ENCODE measurements around the gene TRIM65.

Gene TRIM65, protein sequence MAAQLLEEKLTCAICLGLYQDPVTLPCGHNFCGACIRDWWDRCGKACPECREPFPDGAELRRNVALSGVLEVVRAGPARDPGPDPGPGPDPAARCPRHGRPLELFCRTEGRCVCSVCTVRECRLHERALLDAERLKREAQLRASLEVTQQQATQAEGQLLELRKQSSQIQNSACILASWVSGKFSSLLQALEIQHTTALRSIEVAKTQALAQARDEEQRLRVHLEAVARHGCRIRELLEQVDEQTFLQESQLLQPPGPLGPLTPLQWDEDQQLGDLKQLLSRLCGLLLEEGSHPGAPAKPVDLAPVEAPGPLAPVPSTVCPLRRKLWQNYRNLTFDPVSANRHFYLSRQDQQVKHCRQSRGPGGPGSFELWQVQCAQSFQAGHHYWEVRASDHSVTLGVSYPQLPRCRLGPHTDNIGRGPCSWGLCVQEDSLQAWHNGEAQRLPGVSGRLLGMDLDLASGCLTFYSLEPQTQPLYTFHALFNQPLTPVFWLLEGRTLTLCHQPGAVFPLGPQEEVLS

DNA sequence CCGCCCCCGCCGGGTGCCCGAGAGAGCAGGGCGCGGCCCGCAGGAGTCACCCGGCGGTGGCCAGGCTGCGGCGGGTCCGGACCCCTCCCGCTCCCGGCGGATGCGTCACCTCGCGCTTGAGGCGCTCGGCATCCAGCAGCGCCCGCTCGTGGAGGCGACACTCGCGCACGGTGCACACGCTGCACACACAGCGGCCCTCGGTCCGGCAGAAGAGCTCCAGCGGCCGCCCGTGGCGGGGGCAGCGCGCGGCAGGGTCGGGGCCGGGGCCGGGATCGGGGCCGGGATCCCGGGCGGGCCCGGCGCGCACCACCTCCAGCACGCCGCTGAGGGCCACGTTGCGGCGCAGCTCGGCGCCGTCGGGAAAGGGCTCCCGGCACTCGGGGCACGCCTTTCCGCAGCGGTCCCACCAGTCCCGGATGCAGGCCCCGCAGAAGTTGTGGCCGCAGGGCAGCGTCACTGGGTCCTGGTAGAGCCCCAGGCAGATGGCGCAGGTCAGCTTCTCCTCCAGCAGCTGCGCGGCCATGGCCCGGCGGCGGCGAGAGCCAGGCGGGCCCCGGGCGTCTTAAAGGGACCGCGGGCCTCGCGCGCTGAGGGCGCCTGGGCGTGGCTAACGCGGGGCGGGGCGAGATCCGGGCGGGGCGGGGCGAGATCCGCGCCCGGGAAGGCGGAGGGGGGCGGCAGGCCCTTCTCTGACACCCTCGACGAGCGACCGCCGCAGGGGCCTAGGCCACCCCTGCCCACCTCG lies at the start of gene TRIM65:
Gene TRIM65, minus strand, starts transcription at position 537 of the 745 bp plus-strand sequence. Its CDS starts 14 bp downstream, at position 523.
- in situ Hi-C loops (cut with MboI; ENCODE audit: low sequenced_read_pairs): no loop called here

DNA sequence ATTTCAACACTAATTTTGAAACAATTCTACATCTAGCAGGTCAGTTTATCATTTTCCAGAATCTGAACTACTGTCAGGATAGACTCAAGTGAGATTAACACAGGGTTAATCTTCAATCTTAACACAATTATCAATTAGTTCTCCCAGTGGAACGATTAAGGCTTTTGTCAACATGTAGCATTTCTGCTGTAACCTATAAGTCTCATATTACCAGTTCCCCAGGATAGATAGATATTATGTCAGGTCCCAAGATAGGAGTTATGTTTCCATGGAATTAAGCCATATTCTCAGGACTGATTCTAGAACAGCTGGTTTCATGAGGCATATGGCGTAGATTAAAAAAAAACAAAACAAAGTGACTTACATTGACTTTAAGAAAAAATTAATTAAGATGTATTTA lies 48.5 kb upstream of the TRIM65 start:
- in situ Hi-C loops (cut with MboI; ENCODE audit: low sequenced_read_pairs): no loop called here

DNA sequence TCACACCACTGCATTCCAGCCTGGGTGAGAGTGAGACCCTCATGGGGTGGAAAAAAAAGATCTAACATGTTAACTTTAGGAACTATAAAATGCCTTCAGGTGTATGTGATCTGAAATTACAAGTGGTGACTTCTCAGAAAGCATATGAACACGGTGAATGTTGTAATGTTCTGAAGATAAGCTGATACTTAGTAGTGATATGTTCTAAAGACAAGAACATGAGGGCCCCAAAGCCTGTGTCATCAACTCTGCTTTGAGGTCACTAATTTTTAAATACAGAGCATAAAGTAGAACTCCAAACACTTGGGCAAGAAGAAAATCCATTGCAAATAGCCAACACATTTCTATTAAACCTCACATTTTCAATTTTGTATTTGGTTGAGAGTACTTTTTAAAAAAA lies 46.7 kb upstream of the TRIM65 start:
- in situ Hi-C loops (cut with MboI; ENCODE audit: low sequenced_read_pairs): no loop called here

DNA sequence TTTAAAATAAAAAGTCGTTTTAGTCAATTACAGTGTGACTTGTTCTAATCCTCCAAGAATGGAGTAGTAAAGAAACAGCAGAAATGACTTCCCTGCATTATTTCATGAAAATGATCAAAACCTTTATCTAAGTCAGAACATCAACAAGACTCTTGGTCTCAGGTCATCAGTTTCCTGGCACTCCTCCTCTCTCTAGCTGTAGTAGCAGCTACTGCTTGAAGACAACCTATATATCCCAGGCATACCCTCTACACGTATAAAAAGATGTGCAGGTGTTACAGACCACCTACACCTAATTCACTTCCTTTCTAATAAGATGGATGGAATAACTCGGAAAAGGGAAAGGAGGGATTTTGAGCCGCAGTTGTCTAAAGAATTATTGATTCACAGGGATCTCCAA lies 45.7 kb upstream of the TRIM65 start:
- in situ Hi-C loops (cut with MboI; ENCODE audit: low sequenced_read_pairs): no loop called here

DNA sequence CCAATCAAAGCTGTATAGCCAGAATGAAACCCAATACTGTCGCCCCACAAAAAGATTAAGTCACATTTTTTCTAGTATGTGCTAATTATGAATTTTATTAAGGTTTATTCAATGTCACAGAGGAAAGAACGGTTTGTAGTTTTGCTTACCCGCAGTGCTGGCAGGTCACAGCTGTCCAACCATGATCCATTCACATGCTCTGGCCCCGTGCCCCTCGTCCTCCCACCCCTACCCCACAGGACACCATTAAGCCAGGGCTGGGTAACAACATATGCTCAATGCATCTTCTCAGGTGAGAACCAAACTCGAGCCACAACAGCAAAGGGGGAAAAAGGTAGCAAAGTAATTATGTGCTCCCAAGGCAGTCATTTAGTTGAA lies 44.7 kb upstream of the TRIM65 start:
- in situ Hi-C loops (cut with MboI; ENCODE audit: low sequenced_read_pairs): no loop called here

DNA sequence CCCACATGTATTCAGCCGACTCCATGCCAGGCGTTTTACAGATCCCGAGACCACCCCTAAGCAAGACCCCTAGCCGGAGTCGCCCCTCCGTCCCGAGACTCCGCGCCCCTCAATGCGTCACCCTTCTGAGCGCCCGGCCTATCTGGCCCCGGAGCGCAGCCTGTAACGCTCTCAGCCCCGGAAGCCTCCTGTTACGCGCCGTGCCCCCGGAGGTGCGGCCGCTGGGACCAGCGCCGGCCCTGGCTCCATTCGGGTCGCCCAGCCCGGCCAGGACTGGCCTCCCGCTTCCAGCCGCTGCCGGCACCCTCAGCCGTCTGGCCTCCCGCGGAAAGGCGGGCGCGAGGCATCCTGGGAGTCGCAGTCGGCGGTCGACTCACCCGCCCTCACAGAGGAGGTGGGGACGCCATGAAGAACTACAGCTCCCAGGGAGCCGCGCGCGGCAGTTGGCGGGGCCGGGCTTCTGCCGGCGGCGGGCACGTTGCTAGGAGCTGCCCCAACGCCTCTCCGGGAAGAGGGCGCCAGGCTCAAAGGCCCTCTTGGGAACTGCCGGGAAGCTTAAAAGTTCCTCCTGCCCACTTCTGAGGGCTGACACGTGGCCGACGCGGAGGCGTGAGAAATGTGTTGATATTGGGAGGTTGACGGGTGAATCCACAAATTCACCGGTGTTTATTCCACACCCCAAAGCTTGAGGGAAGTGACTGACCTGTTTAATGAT lies 44.1 kb upstream of the TRIM65 start, which contains the start of gene FBF1:
Gene FBF1, minus strand, starts transcription at position 316 of the 715 bp plus-strand sequence. CDS start 2,893 bp downstream, outside the sequence.
- in situ Hi-C loops (cut with MboI; ENCODE audit: low sequenced_read_pairs): no loop called here

DNA sequence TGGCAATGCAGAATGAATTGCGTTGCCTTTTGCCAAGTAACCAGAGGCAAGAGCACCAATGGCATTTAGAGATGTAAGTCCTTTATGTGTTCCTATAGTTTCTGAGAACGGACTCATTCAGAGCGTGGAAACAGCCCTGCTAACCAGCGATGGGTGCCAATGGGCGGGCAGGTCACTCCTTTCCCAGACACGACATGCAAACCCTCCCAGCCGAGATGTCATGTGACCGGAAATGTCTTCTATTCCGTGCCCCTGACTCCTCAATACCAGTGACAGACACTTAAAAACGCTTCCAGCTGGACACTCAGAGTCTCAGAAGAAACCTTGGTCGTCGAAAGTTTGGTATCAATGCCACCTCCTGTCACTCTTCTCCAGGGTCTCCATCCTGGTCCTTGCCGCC lies 40.9 kb upstream of the TRIM65 start:
- in situ Hi-C loops (cut with MboI; ENCODE audit: low sequenced_read_pairs): no loop called here

DNA sequence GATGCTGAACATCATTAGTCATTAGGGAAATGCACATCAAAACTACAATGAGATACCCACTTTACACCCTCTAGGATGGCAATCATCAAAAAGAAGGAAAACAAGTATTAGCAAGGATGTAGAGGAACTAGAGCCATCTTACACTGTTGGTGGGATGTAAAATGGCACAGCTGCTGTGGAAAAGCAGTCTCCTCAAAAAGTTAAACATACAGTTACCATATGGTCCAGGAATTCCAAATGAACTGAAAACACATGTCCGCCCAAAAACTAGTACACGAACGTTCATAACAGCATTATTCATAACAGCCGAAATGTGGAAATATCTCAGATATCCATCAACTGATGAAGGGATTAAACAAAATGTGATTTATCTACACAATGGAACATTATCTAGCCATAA lies 37.1 kb upstream of the TRIM65 start:
- in situ Hi-C loops (cut with MboI; ENCODE audit: low sequenced_read_pairs): no loop called here

DNA sequence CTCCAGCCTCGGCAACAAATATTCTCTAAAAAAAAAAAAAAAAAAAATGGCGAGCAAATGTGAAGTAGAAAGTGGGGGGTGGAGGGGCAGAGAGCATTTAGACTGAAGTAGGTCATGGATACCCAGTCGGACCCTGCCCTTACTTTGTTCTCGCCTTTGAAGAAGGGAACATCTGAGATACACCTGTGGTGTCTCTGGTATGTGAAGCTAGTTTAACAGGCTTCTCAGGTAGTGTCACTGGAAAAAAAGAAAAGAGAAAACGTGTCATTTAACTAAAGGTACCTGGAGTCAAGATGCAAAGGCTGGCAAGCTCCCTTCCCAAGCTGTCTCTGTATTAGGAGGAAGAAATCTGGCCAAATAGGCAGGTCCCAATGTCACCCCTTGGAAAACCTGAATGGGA lies 36.1 kb upstream of the TRIM65 start:
- in situ Hi-C loops (cut with MboI; ENCODE audit: low sequenced_read_pairs): no loop called here

DNA sequence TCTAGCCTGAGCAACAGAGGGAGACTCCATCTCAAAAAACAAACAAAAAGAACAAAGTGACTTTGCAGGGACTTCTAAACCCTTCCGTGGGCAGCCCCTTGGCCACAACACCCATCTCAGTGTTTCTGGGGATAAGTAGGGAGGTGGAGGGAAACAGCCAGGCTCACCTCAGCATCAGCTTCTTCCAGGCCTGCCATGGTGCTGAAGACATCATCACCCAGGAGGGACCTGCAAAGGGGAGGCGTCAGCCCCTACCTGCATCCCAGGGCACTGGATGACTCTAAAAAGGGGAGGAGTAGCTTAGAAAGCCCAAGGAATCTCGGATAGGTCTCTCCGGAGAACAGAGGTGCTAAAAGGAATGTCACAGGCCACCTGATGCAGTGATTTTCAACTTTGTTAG lies 34.3 kb upstream of the TRIM65 start:
- in situ Hi-C loops (cut with MboI; ENCODE audit: low sequenced_read_pairs): no loop called here

DNA sequence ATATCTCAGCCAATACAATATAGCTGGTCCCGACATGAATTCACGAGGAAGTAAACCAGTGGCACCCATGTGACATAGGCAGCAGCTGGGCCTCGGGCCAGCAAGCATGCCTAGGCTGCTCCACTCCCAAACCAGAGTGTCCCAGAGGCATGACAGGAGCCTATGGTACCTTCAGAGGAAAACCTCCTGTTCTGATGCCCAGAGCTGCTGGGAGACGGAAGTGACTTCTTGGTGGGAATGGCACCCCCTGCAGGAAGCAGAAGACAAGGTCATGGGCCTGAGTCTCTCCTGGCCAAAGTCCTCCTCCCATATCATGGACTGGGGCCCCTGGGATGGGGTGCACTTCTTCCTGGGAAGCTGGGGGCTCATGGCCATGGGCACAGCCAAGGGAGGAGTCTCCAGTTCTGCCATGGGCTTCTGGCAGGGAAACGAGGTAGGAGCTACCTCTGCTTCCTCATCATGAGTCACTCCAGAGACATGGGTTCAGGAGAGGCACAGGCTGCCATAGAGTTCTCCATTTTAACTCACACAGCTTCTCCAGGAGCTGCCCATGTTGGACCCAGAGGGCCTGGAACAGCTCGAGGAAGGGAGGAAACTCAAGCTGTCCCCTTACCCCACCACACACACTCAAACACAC lies 30.7 kb upstream of the TRIM65 start:
- in situ Hi-C loops (cut with MboI; ENCODE audit: low sequenced_read_pairs): no loop called here

DNA sequence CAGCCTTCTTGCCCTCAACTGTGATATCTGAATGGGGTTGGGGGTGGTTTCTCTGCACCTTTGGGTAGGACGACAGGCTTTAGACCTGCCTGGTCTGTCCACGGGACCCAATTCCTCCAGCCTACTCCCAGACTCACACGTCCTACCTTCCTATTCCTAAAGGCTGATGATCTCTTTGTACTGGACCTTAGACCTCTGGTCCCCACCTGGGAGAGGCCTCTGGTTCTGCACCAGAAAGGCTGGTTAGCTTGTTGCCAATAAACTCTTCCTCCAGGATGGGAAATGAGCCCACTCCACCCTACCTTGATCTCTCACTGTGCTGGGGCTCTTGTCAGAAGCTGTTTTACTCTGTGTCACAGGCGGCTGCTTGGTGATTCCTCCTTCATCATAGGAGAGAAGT lies 29.7 kb upstream of the TRIM65 start:
- in situ Hi-C loops (cut with MboI; ENCODE audit: low sequenced_read_pairs): no loop called here

DNA sequence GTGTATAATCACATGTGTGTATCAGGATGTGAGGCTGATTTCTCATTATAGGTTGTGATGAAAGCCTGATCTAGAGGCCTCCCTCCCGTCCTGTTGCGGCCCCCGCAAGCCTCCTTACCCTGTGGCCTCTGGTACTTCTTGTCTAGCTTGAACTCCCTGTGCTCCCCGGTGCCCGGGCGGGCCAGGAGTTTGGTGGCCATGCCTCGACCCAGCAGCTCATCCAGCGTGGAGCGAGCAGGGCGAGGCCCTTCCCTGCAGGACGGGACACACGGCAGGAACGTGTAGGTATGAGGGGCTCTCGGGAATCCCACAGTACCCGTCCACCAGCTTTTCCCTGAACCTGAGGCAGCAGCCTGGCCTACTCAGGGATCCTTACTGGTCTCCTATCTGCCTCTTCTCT lies 29.2 kb upstream of the TRIM65 start:
- in situ Hi-C loops (cut with MboI; ENCODE audit: low sequenced_read_pairs): no loop called here

DNA sequence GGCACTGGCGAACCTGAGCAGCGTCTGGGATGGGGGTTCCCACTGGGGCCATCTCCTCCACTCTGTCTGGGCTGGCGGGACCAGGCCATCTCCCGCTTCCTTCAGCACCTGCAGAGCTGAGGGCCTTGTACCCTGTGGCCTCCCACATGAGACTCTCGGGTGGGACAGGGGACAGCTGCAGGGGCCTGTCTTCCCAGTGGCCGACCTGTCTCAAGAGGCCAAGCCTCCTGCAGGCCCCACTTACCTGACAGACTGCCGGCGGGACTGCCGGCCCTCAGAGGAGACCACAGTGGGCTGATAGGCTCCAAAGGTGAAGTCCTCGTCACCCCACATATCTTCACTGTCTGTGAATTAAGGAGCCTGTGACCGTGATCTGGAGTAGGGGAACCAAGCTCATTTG lies 28.4 kb upstream of the TRIM65 start:
- in situ Hi-C loops (cut with MboI; ENCODE audit: low sequenced_read_pairs): no loop called here

DNA sequence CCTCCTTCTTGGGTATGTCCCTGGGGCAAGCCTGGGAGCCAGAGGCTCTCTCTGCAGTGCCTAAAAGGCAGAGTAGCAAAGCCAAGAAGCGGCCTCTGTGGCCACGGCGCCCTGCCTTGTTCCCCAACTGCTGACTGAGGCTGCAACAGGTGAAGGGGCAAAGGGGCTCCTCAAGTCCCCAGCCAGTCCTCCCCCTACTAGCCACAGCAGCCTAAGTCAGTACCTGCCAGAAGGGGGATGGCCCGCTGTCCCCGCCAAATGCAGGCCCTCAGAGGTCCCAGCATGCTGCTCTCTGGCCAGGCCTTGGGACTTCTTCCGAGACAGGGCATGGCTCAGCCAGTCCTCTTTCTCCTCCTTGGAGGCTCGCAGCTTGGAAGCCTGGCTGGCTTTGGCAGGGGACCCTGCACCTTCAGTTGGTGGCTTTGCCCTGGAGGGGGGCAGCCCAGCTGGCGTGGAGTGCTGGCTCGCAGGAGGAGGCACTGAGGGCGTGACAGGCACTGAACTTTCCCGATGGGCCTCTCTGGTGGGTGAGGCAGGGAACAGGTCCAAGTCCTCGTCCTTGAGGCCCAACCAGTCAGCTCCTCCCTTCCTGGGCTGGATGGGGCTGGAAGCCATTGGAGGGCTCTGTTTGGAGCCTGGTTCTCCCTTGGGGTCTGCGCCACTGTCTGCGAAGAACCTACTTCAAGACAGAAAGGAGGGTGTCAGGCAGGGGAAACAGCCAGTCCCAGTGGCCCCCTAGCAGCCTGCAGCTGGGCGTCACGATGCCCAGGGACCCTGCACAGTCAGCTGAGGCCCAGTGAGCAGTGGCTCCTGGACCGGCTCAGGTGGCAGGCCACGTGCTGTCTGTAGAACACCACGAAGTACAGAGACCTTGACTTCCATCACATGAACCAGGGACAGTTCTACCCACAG lies 26.5 kb upstream of the TRIM65 start:
- in situ Hi-C loops (cut with MboI; ENCODE audit: low sequenced_read_pairs): no loop called here

DNA sequence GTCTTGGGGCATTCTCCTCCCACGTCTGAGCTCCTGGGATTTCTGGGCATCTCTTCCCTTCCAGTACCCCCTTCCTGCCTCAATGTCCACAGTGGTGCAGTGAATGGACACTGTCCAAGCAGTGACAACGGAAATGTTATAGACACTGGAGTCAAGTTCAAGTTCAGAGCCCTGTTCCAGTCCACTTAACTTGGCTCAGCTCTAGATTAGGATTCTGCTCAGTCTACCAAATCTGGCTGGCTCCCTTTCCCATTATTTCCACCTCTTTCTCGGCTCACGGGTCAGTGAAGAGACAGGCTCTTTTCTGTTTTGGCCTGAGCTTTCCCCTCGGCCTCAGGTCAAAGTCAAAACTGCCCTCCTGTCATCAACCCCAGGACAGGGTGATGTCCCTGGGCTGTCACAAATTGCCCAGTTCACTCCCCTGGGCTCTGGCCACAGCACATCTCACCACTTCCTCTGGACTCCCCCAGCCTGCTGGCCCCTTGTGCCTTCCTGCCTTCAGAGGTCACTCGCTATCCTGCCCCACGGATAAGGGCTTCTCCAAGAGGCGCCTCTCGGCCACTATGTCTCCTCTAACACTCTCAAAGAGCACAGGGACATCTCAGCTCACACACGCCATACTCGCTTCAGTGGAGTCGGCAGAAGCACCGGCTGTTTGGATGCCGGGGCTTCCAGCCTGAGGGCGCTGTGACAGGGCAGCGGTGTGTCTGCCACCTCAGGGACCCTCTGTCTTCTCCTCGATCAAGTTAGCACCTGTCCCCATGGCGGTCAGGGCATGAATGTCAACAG lies 25.6 kb upstream of the TRIM65 start:
- in situ Hi-C loops (cut with MboI; ENCODE audit: low sequenced_read_pairs): no loop called here

DNA sequence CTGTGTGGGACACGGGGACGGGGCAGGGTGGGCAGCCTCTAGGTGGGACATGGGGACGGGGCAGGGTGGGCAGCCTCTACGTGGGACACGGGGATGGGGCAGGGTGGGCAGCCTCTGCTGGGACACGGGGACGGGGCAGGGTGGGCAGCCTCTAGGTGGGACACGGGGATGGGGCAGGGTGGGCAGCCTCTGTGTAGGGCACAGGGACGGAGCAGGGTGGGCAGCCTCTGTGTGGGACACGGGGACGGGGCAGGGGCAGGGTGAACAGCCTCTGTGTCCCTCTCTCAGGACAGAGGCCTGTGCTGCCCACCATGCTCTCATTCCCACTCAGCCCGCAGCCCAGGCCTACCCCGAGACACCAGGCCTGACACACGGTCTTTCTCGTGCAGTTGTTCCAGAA lies 24.8 kb upstream of the TRIM65 start:
- in situ Hi-C loops (cut with MboI; ENCODE audit: low sequenced_read_pairs): no loop called here

DNA sequence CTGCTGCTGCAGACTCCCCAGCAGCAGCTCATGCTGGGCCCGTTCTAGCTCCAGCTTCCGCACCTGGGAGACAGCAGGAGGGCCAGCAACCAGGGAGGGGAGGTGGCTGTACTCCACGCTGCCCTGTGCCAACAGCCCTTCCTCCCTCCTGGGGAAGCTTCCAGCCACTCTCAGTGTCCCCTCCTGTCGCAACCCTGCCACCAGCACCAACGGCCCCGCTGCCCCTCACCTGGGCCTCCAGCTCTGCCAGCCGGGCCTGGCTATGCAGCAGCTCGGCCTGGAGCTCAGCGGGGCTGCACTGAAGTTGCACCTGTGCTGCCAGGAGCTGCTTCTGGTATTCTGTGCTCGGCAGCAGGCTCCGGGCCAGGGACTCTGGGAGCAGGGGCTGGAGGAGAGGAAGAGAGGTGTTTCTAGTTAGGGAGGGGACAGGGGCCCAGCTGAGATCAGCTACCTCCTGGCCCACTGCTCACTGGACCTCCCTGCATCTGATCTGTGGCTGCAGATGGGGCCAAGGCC lies 23.4 kb upstream of the TRIM65 start:
- in situ Hi-C loops (cut with MboI; ENCODE audit: low sequenced_read_pairs): no loop called here

DNA sequence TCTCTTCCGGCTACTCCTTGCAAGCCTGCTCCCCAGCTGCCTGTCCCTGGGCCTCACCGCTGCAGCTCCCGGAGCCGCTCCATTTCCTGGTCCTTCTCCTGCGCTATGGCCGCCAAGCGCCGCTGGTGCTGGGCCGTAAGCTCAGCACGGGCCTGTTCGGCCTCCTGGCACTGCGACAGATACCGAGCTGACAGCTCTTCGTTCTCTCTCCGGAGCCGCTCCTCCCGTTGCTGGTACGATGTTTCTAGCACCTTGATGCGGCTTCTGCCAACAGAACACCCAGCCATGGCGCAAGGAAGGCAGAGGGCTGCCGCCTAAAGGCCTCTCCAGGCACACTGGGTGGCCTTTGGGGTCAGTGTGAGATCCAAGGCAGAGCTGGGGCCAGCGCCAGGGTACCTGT lies 22.9 kb upstream of the TRIM65 start:
- in situ Hi-C loops (cut with MboI; ENCODE audit: low sequenced_read_pairs): no loop called here
